K562 (cell line): ENCODE data around the gene ZNHIT1.

Experiments
- CHD2 ChIP-seq: IDR thresholded peaks from 2 replicates; pipeline ENCODE4 v1.6.1; 2011; ENCODE audit warnings: low read depth, low read length
- POLR2AphosphoS5 ChIP-seq: IDR thresholded peaks from 2 replicates; pipeline ENCODE4 v1.6.1; 2011; ENCODE audit warnings: mild to moderate bottlenecking, low read depth, low read length, moderate library complexity; ENCODE audit not compliant: control insufficient read depth, insufficient read depth

GRCh38 chr7:101251871-101252659 is 34.1 kb downstream of the ZNHIT1 start:
- TF ChIP-seq CHD2 (0 out of 2 replicates have a peak, but pooled peaks have one; percentile 27), POLR2AphosphoS5 (peak; percentile 92)
